Ishikawa (cell line): Measurements from ENCODE around the gene FAM131C.

Experiments used
- EGR1 ChIP-seq: IDR thresholded peaks from 2 replicates; pipeline ENCODE4 v1.6.1; 2012
- EP300 ChIP-seq: IDR thresholded peaks from 2 replicates; pipeline ENCODE4 v1.6.1; 2012; ENCODE audit warnings: borderline replicate concordance
- RAD21 ChIP-seq: IDR thresholded peaks from 2 replicates; pipeline ENCODE4 v1.6.1; 2012; ENCODE audit warnings: low read depth
- TAF1 ChIP-seq: IDR thresholded peaks from 2 replicates; pipeline ENCODE4 v1.6.1; 2012; ENCODE audit warnings: low read depth, mild to moderate bottlenecking
- TF ChIP-seq, protein P1 (sequence below): IDR thresholded peaks from 2 replicates; pipeline ENCODE4 v1.6.1; 2012; ENCODE audit warnings: low read depth, mild to moderate bottlenecking

GRCh38 chr1:16020325-16020724, 53.1 kb downstream of the FAM131C start:
- TF ChIP-seq EGR1 (no peak), EP300 (no peak), RAD21 (no peak), TAF1 (no peak)
- TF ChIP-seq, protein P1, sequence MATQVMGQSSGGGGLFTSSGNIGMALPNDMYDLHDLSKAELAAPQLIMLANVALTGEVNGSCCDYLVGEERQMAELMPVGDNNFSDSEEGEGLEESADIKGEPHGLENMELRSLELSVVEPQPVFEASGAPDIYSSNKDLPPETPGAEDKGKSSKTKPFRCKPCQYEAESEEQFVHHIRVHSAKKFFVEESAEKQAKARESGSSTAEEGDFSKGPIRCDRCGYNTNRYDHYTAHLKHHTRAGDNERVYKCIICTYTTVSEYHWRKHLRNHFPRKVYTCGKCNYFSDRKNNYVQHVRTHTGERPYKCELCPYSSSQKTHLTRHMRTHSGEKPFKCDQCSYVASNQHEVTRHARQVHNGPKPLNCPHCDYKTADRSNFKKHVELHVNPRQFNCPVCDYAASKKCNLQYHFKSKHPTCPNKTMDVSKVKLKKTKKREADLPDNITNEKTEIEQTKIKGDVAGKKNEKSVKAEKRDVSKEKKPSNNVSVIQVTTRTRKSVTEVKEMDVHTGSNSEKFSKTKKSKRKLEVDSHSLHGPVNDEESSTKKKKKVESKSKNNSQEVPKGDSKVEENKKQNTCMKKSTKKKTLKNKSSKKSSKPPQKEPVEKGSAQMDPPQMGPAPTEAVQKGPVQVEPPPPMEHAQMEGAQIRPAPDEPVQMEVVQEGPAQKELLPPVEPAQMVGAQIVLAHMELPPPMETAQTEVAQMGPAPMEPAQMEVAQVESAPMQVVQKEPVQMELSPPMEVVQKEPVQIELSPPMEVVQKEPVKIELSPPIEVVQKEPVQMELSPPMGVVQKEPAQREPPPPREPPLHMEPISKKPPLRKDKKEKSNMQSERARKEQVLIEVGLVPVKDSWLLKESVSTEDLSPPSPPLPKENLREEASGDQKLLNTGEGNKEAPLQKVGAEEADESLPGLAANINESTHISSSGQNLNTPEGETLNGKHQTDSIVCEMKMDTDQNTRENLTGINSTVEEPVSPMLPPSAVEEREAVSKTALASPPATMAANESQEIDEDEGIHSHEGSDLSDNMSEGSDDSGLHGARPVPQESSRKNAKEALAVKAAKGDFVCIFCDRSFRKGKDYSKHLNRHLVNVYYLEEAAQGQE: no peak
